ENCODE measurements around the gene AGR2. TPM values are rescaled to one million over a fixed set of nuclear protein-coding genes. Genes with fewer than 3 reads are reported as not detected.

Gene AGR2
- total RNA-seq, 1 experiment from 2014 or later = 650 TPM

GRCh38 chr7:16743236-16743635 is 61.6 kb downstream of the AGR2 start:
- no peak for DNase-seq (ENCODE audit: extremely low read depth, low read depth)

GRCh38 chr7:16742547-16742946 is 62.3 kb downstream of the AGR2 start:
- no peak for DNase-seq (ENCODE audit: extremely low read depth, low read depth)

Other genes starting within 250 kb of the AGR2 start
- gene ANKMY2, start 159.2 kb downstream of the AGR2 start, total RNA-seq (2014; rRNA removed; shearing (Covaris generic)) = 11.0 and 13.7 TPM in 2 replicates
- 198 and 204 TPM in 2 replicates for gene BZW2, start 158.8 kb downstream of the AGR2 start, total RNA-seq (2014; rRNA removed; shearing (Covaris generic))
- 31.4 and 37.3 TPM in 2 replicates for gene TSPAN13, start 51.2 kb downstream of the AGR2 start, total RNA-seq (2014; rRNA removed; shearing (Covaris generic))
- gene AGR3, start 77.0 kb upstream of the AGR2 start, total RNA-seq (2014; rRNA removed; shearing (Covaris generic)) = not detected in 2 replicates